Dermis lymphatic vessel endothelial cell (primary cell): ENCODE measurements around the gene PSMC3IP. TPM values are rescaled to one million over a fixed set of nuclear protein-coding genes. Genes with fewer than 3 reads are reported as not detected.

Experiments
- total RNA-seq: library from RNA; depleted of rRNA; stranded (reverse); fragments of >200 nt; gene quantifications from 2 replicates; pipeline ENCODE4 v1.2.1, GENCODE V29; 2014

Gene PSMC3IP, protein sequence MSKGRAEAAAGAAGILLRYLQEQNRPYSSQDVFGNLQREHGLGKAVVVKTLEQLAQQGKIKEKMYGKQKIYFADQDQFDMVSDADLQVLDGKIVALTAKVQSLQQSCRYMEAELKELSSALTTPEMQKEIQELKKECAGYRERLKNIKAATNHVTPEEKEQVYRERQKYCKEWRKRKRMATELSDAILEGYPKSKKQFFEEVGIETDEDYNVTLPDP
- 1.1 and 1.3 TPM in 2 replicates for total RNA-seq

DNA sequence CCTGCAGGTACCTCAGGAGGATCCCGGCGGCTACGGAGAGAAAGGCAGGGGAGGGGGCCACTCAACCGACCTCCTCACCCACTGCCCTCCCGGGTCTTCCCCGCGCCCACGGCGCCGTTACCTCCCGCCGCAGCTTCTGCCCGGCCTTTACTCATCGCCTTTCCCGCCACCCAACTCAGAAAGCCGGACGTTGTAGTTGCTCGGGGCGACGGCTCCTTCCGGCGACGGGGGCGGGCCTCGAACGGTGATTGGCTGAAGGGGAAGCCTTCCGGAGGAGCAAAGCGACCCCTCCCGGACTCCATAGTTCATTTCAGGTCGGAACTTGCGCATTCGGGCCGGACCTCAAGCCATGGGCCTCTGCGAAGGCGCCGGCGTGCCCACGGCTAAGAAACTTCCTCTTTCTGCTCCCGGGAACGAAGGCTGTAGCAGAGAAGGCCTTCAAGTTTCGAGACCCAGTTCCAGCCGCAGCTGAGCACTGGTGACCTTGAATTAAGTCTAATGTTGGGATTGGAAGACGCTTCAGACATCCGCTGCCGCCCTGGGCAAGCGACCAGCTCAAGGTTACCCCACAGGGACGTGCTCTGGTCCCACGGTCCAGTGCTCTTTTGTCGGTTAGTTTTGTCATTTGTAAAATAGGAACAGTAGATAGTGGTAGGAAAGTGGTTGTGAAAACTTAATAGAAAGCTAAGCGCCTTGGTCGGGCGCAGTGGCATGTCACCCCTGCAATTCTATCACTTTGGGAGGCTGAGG, at the start of gene PSMC3IP:
TSS of gene PSMC3IP (minus strand) at position 198 of the 750 bp plus-strand sequence. CDS start at position 155, 43 bp downstream.

DNA sequence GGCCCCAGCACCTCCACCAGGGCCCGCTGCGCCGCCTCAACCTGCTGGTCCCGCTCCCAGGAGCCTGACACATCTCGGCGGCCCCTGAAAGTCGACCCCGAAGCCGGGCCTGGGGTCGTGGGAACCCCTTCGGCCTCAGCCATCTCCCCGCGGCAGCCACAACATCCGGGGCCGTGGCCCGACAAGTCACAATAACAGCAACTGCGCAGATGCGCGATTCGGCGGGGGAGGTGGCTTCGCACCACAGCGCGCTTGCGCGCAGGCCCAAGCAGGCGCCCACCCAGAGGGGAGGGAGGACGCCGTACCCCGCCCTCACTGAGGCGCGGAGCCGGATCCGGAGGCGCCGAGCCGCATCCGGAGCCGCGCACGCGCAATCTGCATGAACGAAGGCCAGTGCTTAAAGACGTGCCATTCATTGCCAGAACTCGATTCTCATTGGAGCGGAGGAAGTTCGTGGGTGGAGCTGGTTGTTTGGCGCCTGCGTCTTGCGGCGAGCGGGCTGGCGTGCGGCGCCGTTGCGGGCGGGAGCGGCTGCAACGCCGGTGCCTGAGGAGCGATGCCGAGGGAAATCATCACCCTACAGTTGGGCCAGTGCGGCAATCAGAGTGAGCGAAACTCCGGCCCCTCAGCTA, 31.8 kb upstream of the PSMC3IP start, which contains the start of the genes RETREG3 and TUBG1:
TSS of gene RETREG3 (minus strand) at position 193 of the 632 bp plus-strand sequence. CDS start at position 143, 50 bp downstream.
TSS of gene TUBG1 (plus strand) at position 502 of the 632 bp plus-strand sequence. CDS start at position 557, 55 bp downstream.

DNA sequence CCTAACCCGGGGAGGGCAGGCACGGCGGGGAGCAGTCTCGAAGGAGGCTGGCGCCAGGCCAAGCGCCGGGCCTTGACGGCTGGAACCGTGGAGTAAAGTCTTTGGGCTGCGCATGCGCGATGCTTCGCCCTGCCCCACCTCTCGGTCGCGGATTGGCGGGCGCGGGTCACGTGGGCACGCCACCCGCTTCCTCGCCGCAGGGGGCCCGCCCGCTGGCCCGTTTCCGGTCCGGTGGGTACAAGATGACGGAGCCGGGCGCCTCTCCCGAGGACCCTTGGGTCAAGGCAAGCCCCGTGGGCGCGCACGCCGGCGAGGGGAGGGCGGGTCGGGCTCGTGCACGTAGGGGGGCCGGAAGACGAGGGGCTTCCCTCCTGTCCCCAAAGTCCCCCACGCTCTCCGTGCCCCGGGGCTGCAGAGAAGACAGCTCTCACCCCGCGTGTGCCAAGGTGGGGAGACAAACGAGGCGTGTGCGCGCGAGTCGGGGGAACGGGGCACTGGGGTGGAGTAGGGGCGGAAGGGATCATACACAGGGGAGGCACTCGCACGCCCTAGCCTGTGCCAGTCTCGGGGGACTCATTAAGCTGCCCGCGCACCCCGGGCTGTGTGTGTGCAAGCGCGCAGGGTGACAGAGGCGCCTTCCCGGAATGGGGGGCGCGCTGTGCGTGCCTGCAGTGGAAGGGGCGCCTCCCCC, 10.5 kb downstream of the PSMC3IP start, which contains the start of gene MLX:
TSS of gene MLX (plus strand) at position 218 of the 691 bp plus-strand sequence. CDS start at position 243, 25 bp downstream.

DNA sequence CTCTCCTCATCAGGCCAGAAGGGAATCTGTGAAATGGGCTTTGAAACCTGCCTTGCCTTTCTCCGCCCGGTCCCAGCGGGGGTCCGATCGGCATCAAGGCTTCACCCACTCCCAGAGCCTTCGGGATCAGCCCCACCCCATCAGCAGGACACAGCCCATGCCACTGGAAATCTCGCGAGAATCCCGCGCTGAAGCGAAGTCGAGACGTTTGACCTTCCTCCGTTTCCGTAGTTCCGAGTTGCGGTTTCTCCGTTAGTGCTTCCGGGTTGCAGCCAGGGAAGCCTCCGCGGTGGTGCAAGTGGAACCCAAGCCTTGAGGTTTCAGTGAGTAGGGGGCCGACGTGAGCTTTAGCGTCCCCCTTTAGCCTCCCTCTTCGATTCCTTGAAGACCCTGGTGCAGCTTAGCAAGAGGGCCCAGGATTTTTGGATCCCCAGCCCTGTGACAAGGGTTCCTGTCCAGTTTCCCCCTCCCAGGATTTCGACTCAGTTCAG, 15.6 kb downstream of the PSMC3IP start, which contains the start of gene COASY:
TSS of gene COASY (plus strand) at position 252 of the 491 bp plus-strand sequence. CDS start 475 bp downstream, outside the sequence.

DNA sequence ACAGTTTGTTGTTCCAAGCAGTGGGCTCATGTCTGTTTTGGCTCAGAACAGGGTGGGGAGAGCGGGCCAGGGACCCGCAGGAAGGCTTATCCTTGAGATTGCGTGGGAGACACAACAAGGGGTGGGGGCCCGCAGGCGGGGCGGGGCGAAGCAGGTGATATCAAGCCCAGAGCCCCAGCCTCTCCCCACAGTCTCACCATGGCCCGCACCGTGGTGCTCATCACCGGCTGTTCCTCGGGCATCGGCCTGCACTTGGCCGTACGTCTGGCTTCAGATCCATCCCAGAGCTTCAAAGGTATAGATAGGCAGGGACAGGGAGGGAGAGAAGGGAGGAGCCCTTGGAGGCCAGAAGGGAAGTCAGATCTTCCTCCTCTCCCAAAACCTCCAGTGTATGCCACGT, 24.8 kb downstream of the PSMC3IP start, which contains the start of gene HSD17B1:
TSS of gene HSD17B1 (plus strand) at position 188 of the 400 bp plus-strand sequence. CDS start at position 199, 11 bp downstream.

DNA sequence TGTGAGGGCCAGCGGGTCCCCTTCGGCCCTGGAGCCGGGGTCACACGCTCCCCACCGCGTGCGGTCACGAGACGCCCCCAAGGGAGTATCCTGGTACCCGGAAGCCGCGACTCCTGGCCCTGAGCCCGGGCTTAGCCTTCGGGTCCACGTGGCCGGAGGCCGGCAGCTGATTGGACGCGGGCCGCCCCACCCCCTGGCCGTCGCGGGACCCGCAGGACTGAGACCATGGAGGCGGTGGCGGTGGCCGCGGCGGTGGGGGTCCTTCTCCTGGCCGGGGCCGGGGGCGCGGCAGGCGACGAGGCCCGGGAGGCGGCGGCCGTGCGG, 41.5 kb downstream of the PSMC3IP start, which contains the start of gene NAGLU:
TSS of gene NAGLU (plus strand) at position 194 of the 324 bp plus-strand sequence. CDS start at position 226, 32 bp downstream.

Other genes with a start within 250 kb of the PSMC3IP start
- 91.7 and 93.9 TPM in 2 replicates for gene STAT3, start 189.3 kb downstream of the PSMC3IP start, total RNA-seq
- gene CAVIN1, start 154.5 kb downstream of the PSMC3IP start, total RNA-seq: 384 and 454 TPM in 2 replicates
- gene ATP6V0A1, start 118.9 kb downstream of the PSMC3IP start, total RNA-seq: 17.2 and 18.1 TPM in 2 replicates
- gene NAGLU, start 41.5 kb downstream of the PSMC3IP start, total RNA-seq: 23.3 and 32.3 TPM in 2 replicates
- gene HSD17B1, start 24.8 kb downstream of the PSMC3IP start, total RNA-seq: 0.76 and 1.4 TPM in 2 replicates
- gene COASY, start 15.6 kb downstream of the PSMC3IP start, total RNA-seq: 7.5 and 9.0 TPM in 2 replicates
- 30.3 and 34.1 TPM in 2 replicates for gene MLX, start 10.6 kb downstream of the PSMC3IP start, total RNA-seq
- gene RETREG3, start 31.6 kb upstream of the PSMC3IP start, total RNA-seq: 65.7 and 83.3 TPM in 2 replicates
- gene TUBG1, start 32.0 kb upstream of the PSMC3IP start, total RNA-seq: 10.8 and 11.5 TPM in 2 replicates
- gene TUBG2, start 81.6 kb upstream of the PSMC3IP start, total RNA-seq: 4.2 and 5.4 TPM in 2 replicates
- 13.0 and 16.8 TPM in 2 replicates for gene PLEKHH3, start 99.3 kb upstream of the PSMC3IP start, total RNA-seq
- 2.4 and 3.9 TPM in 2 replicates for gene CCR10, start 104.1 kb upstream of the PSMC3IP start, total RNA-seq
- 6.7 and 9.9 TPM in 2 replicates for gene CNTNAP1, start 104.8 kb upstream of the PSMC3IP start, total RNA-seq
- gene EZH1, start 167.3 kb upstream of the PSMC3IP start, total RNA-seq: 12.4 and 13.8 TPM in 2 replicates
- 15.6 and 21.5 TPM in 2 replicates for gene RAMP2, start 183.5 kb upstream of the PSMC3IP start, total RNA-seq
- 42.3 and 46.2 TPM in 2 replicates for gene VPS25, start 195.7 kb upstream of the PSMC3IP start, total RNA-seq
- 0.54 and 1.5 TPM in 2 replicates for gene WNK4, start 202.9 kb upstream of the PSMC3IP start, total RNA-seq
- gene COA3, start 221.0 kb upstream of the PSMC3IP start, total RNA-seq: 63.1 and 74.3 TPM in 2 replicates
- gene CNTD1, start 221.1 kb upstream of the PSMC3IP start, total RNA-seq: not detected in 2 replicates
- 143 and 162 TPM in 2 replicates for gene BECN1, start 246.6 kb upstream of the PSMC3IP start, total RNA-seq